ENCODE data around the gene ATP2C1.

ATP2C1 gene

GRCh38 chr3:131047582-131047981 lies 153.7 kb downstream of the ATP2C1 start:
- DNase-seq (ENCODE audit: low read depth in 2 of 2): no peak

- DNase-seq (ENCODE audit: low read depth in 2 of 2): no peak
Measured at GRCh38 chr3:131048030-131048429, 154.1 kb downstream of the ATP2C1 start.

GRCh38 chr3:131050001-131050400 lies 156.1 kb downstream of the ATP2C1 start:
- no peak for DNase-seq (ENCODE audit: low read depth in 2 of 2)

GRCh38 chr3:131053043-131053859 lies 159.4 kb downstream of the ATP2C1 start:
- DNase-seq (ENCODE audit: low read depth in 2 of 2): no peak
